NCI-H2171 (cell line): ENCODE data around the gene ITPR2.
"Not testable (repeated sequence)": the region's sequence is repeated elsewhere in the genome, so short reads cannot be mapped to it uniquely, and the experiment has no call there.

Source experiments
- DNase-seq: peaks from one replicate; lab custom pipeline; 2025; lab: John Stamatoyannopoulos, UW

Gene ITPR2

GRCh38 chr12:26832822-26833742 is at the start of gene ITPR2:
Gene ITPR2 (minus strand): TSS chr12:26833194. CDS start chr12:26832781, 413 bp downstream.
- peak; percentile 93 for DNase-seq

DNA sequence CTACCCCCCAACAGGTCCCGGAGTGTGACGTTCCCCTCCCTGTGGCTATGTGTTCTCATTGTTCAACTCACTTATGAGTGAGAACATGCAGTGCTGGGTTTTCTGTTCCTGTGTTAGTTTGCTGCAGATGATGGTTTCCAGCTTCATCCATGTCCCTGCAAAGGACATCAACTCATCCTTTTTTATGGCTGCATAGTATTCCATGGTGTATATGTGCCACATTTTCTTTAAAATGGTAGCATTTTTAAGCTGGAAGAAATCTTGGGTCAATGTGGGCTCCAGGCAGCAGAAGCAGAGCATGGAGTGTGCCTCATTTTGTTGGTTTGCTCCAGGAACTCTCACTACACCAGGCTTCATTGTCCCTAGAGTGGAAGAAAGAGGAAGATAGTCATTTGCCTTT is 47.6 kb upstream of the ITPR2 start:
- no peak for DNase-seq

DNA sequence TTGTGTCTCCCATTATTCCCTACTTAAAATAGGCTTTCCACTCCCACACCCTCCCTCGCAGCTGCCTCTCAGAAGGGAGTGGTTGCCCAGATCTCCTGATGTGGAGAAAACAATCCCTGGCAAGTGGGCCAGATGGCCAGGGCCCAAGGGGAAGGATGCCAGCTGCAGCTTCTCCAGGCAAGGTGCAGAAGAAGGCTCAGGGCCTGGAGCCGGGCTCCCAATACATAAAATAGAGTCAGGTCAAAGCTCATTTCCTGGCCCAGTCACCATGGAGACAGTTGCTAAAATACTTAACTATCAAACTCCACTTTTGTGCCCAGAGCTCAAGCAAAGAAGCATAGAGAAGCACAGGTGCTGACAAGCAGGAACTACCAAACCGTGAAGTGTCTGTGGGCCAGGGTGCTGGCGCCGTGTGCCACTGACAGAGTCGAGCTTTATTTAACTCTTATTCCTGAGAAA is 45.7 kb upstream of the ITPR2 start:
- DNase-seq, result peak; percentile 86

DNA sequence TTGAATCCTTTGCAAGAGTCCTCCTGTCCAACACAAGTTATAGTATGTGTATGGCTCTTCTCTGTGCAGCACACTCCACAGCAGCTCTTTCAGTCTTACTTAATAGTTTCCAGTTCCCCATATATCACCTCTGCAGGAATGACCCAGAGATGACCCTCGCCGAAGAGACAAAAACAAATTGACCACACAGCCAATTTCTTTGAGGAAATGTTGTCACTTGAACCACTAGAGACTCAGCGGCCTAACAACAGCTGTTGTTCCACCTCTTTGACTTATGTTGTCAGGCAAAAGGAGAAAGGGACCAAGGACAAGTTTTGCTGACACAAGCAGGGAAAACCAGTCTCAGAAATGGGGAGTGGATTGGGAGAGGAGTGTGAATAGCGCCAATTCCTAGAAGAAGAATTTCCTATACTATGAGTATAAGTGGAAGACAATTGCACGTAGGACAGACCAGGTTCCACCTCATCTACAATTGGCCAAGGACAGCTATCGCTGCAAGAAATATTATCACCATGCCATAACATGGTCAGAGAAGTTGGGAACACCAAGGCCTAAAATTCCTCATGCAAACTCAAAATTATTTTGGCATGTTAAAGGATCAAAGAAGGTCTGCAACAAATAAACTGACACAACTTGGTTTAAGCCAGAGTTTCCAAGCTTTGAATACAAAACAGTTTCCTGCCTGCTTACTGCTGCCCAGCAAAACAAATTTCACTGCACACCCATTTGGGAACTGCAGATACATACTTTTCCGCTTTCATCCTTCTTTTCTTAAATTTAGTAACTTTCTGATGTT is 41.7 kb upstream of the ITPR2 start:
- DNase-seq, result no peak

- no peak for DNase-seq
Measured at GRCh38 chr12:26872625-26873024, 39.6 kb upstream of the ITPR2 start.

GRCh38 chr12:26871985-26872384 is 39.0 kb upstream of the ITPR2 start:
- DNase-seq, result no peak

- DNase-seq, result peak; percentile 76
Measured at GRCh38 chr12:26870491-26871419, 37.8 kb upstream of the ITPR2 start.

- no peak for DNase-seq
Measured at GRCh38 chr12:26869908-26870459, 37.0 kb upstream of the ITPR2 start.

DNA sequence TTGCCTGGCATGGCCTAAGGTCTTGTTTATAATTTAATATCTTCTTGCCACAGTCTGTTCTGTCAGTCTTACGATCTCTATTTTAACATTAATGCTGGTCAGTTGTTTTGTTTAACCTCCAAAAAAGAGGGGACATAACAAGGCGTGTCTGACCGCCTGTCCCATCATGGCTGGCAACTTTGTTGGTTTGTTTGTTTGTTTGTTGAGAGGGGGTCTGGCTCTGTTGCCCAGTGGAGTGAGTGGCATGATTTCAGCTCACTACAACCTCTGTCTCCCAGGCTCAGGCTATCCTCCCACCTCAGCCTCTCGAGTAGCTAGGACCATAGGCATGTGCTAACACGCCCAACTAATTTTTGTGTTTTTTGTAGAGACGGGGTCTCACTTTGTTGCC is 36.1 kb upstream of the ITPR2 start:
- DNase-seq, result no peak

GRCh38 chr12:26868447-26869103 is 35.6 kb upstream of the ITPR2 start:
- no peak for DNase-seq

GRCh38 chr12:26867080-26867479 is 34.1 kb upstream of the ITPR2 start:
- DNase-seq, result no peak

- no peak for DNase-seq
Measured at GRCh38 chr12:26863515-26863914, 30.5 kb upstream of the ITPR2 start.

- not testable (repeated sequence) for DNase-seq
Measured at GRCh38 chr12:26862787-26863186, 29.8 kb upstream of the ITPR2 start.

- no peak for DNase-seq
Measured at GRCh38 chr12:26861690-26862089, 28.7 kb upstream of the ITPR2 start.

- no peak for DNase-seq
Measured at GRCh38 chr12:26857465-26858176, 24.6 kb upstream of the ITPR2 start.

DNA sequence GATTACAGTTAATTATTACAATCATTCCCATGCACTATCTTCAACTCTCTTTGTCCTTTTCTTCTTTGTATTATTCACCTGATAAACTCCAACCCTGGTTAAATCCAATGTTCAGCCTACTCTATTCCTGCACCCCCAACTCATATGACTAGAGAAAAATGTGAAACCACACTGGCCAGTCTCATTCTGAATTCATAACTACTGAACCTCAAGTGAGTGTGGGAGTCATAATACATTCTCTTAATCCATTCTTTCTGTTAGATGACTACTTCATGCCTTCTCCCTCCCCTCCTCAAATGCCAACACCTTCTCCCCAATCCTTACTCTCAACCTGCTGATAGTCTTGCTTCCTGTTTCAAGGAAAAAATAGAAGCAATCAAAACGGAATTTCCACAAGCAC is 22.3 kb upstream of the ITPR2 start:
- DNase-seq, result no peak

GRCh38 chr12:26854031-26854390 is 21.0 kb upstream of the ITPR2 start:
- DNase-seq, result no peak

DNA sequence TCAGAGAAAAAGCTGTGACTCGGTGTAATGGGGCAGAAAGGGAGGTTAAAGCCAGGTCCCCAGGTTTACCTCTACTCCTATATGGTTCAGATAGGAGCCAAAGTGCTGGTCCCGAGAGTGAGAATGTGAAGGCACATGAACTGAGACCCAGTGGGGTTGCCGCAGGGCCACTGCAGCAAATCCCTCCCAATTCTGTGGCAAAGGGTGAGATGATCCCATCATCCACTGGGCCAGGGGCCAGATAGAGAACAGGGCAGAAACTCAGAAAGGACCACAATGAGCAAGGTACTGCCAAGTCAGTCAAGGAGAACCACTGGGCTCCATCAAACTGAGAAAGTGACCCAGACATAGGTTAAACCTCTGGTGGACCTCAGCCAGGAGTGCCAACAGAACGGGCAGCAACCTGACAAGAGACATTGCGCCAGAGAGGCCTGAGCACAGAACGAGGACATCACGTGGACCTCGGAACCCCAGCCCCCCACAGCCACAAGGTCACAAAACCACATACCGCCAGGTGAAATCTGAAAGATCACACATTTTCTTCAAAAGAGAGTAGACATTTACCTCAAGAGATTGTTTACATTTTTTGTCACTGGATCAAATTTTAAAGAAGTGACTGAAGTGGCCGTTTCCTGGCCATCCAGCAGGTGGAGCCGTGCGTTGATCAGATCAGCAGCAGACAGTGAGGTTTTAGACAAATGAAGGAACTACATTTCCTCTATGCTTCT is 20.5 kb upstream of the ITPR2 start:
- DNase-seq, result peak; percentile 49

- DNase-seq, result no peak
Measured at GRCh38 chr12:26851031-26851809, 18.2 kb upstream of the ITPR2 start.
